Measurements from ENCODE around the gene SLC1A1. TPM values are rescaled to one million over a fixed set of nuclear protein-coding genes. Genes with fewer than 3 reads are reported as not detected.

The SLC1A1 gene
- total RNA-seq, 1 donor from 2014 or later: 4.7 TPM

- Histone ChIP-seq H3K4me3 (ENCODE audit: low read depth, low read length) (no peak overlapping the region), H3K27me3 (ENCODE audit: control insufficient read depth, insufficient read depth, low read length) (no peaks in the 10 kb centered on the region), H3K36me3 (ENCODE audit: control insufficient read depth, insufficient read depth, low read length) (no peaks in the 10 kb centered on the region)
- no peak for TF ChIP-seq CTCF (IDR thresholded peaks at IDR 0.05; ENCODE audit: insufficient read depth, low read length, poor library complexity, severe bottlenecking)
- no peak for DNase-seq (ENCODE audit: low read depth)
Measured at GRCh38 chr9:4464911-4465513, 25.3 kb upstream of the SLC1A1 start.

GRCh38 chr9:4465910-4466309 lies 24.4 kb upstream of the SLC1A1 start:
- no peaks in the 10 kb centered on the region for H3K27me3 ChIP-seq (ENCODE audit: control insufficient read depth, insufficient read depth, low read length)
- H3K4me3 ChIP-seq (ENCODE audit: low read depth, low read length): no peak overlapping the region
- TF ChIP-seq CTCF (IDR thresholded peaks at IDR 0.05; ENCODE audit: insufficient read depth, low read length, poor library complexity, severe bottlenecking): no peak
- no peak for DNase-seq (ENCODE audit: low read depth)
- no peaks in the 10 kb centered on the region for H3K36me3 ChIP-seq (ENCODE audit: control insufficient read depth, insufficient read depth, low read length)

- no peak for DNase-seq (ENCODE audit: low read depth)
- H3K36me3 ChIP-seq (ENCODE audit: control insufficient read depth, insufficient read depth, low read length): no peaks in the 10 kb centered on the region
- no peaks in the 10 kb centered on the region for H3K27me3 ChIP-seq (ENCODE audit: control insufficient read depth, insufficient read depth, low read length)
- no peak overlapping the region for H3K4me3 ChIP-seq (ENCODE audit: low read depth, low read length)
- no peak for TF ChIP-seq CTCF (IDR thresholded peaks at IDR 0.05; ENCODE audit: insufficient read depth, low read length, poor library complexity, severe bottlenecking)
Measured at GRCh38 chr9:4475301-4475700, 15.0 kb upstream of the SLC1A1 start.

GRCh38 chr9:4486176-4486575 lies 4.1 kb upstream of the SLC1A1 start:
- Histone ChIP-seq H3K27me3 (ENCODE audit: control insufficient read depth, insufficient read depth, low read length) (no peaks in the 10 kb centered on the region), H3K4me3 (ENCODE audit: low read depth, low read length) (no peak overlapping the region), H3K36me3 (ENCODE audit: control insufficient read depth, insufficient read depth, low read length) (no peaks in the 10 kb centered on the region)
- no peak for TF ChIP-seq CTCF (IDR thresholded peaks at IDR 0.05; ENCODE audit: insufficient read depth, low read length, poor library complexity, severe bottlenecking)
- DNase-seq (ENCODE audit: low read depth): no peak

- peak overlapping the region; percentile 88 for H3K4me3 ChIP-seq (ENCODE audit: low read depth, low read length)
- DNase-seq (ENCODE audit: low read depth): no peak
- no peak for TF ChIP-seq CTCF (IDR thresholded peaks at IDR 0.05; ENCODE audit: insufficient read depth, low read length, poor library complexity, severe bottlenecking)
- H3K27me3 ChIP-seq (ENCODE audit: control insufficient read depth, insufficient read depth, low read length): no peaks in the 10 kb centered on the region
- H3K36me3 ChIP-seq (ENCODE audit: control insufficient read depth, insufficient read depth, low read length): no peaks in the 10 kb centered on the region
Measured at GRCh38 chr9:4489562-4489918, 728 bp upstream of the SLC1A1 start.

All from kidney epithelial cell (primary cell).